Heart left ventricle (tissue), 13 donors: Measurements from ENCODE around the gene TPPP.

Experiments used
- POLR2A ChIP-seq, 2 donors: fragments of 450-650 bp; IDR thresholded peaks; one replicate each; pipeline ENCODE4 v1.6.1; 2017; ENCODE audit warnings: antibody characterized with exemption in 2 of 2, mild to moderate bottlenecking in 2 of 2, moderate library complexity in 2 of 2
- TF ChIP-seq, protein P1 (sequence below), 12 donors: fragments of 200-600 bp; sonication (generic) in 4 of 12; IDR thresholded peaks; one replicate each; pipeline versions ENCODE4 v1.5.0 to v1.8.0; 2018 to 2022; ENCODE audit warnings: antibody characterized with exemption in 12 of 12, mild to moderate bottlenecking in 5 of 12
- donor health status: ischemic (EF 13 %, LVEDD 7.1; RV severe dilation, severe dysfunction).
- donor health status: DM: no; HTN: yes; CAD: no.
- donor health status: DM: no; HTN: no; CAD: no.
- donor health status: ischemic (EF 25% LVEDD 6.9; RV normal size, moderate dysfunction).
- donor health status: ischemic (EF 25% LVEDD 5.7; RV mildly dilated, moderate dysfunction).
- donor health status: ischemic (EF 35%, LVEDD 5.7; RV mildly dilated, moderate dysfunction).
- donor health status: nonischemic (EF 11% LVEDD 7.7; RV severe dilation, severe dysfunction).
- donor health status: DM: yes; HTN: yes; CAD: no.
- donor health status: PGD.
- donor health status: ischemic (EF 29% LVEDD 5.4; RV normal size, mild dysfunction).
- donor health status: nonischemic (EF 23%, LVEDD 6.1; RV moderate dilation, normal function).

DNA sequence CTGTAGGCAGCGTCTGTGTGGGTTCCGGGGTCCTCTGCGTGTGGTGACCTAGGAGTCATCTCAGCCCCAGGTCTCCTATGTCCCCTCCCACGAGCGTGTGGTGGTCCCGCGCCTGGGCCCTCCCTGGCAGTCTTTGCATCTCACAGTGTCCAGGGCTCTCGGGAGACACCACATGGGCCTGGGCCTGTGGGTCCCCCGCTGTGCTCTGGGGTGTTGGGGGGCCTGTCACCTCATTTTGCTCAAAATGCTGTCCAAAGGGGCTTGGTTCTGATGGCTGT, 54.0 kb downstream of the TPPP start:
- TF ChIP-seq, protein P1, sequence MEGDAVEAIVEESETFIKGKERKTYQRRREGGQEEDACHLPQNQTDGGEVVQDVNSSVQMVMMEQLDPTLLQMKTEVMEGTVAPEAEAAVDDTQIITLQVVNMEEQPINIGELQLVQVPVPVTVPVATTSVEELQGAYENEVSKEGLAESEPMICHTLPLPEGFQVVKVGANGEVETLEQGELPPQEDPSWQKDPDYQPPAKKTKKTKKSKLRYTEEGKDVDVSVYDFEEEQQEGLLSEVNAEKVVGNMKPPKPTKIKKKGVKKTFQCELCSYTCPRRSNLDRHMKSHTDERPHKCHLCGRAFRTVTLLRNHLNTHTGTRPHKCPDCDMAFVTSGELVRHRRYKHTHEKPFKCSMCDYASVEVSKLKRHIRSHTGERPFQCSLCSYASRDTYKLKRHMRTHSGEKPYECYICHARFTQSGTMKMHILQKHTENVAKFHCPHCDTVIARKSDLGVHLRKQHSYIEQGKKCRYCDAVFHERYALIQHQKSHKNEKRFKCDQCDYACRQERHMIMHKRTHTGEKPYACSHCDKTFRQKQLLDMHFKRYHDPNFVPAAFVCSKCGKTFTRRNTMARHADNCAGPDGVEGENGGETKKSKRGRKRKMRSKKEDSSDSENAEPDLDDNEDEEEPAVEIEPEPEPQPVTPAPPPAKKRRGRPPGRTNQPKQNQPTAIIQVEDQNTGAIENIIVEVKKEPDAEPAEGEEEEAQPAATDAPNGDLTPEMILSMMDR (IDR thresholded peaks at IDR 0.05): no peak
- TF ChIP-seq POLR2A (IDR thresholded peaks at IDR 0.05): no peak
